NCI-H2196 (cell line): ENCODE results near the gene PCYT1B.
"Not testable (repeated sequence)": the region's sequence is repeated elsewhere in the genome, so short reads cannot be mapped to it uniquely, and the experiment has no call there.

Source experiments
- DNase-seq: peaks from one replicate; lab custom pipeline; 2025; ENCODE audit not compliant: unreplicated experiment; lab: John Stamatoyannopoulos, UW

The PCYT1B gene

DNA sequence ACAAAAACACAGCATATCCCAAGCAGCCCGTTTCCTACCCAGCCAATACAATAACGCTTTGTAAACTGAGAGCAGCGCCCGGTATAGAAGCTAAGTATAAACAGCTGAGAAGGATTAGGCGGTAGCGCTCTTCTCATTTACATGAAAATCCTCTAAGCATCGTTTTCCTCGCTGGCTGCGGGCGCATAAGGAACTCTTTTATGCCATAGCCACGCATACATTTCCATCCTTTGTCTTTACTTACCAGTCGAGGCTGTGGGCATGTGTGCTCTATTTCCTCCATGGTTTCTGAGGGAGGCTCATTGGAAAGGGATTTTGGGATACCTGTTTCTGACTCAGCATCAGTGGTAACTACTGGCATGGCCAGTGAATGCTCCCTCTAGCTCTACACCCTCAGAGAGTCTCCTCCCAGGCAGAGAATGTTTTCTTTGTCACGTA lies 383 bp downstream of the PCYT1B start:
- no peak for DNase-seq

DNA sequence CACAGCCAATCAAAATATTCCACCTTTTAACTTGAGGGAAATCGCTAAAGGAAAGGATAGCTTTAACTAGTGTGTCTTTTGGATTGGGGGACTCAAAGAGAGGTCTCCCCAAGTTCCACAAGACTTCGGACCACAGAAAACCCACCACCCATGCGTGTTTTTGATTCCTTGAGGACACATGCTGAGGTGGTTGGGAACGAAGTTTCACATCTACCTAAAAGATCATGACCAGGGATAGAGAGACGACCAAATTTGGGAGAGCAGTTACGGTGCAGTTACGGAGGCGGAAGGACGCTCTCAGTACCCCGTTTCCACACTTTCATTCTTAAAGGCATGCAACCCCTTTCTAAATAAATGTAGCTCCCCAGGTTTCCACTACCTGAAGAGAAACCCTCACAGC lies 1.1 kb downstream of the PCYT1B start:
- no peak for DNase-seq

DNA sequence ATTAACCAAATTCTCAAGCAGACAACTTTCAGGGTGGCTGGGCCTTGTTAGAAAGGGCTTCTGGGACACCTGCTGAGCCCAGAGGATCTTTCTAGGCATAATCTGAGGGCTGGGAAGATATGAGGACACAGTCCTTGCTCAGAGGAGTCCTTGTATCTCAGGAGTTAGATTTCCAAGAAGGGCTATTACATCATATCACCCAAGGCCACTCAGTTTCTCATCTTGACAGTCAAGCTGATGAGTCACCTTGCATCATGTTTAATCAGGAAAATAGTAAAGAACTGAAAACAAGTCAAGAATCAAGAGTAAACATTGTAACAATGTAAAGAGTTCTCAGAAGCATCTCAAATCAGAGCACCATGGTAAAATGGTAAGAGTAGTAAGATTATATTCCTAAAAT lies 4.0 kb downstream of the PCYT1B start:
- no peak for DNase-seq

DNA sequence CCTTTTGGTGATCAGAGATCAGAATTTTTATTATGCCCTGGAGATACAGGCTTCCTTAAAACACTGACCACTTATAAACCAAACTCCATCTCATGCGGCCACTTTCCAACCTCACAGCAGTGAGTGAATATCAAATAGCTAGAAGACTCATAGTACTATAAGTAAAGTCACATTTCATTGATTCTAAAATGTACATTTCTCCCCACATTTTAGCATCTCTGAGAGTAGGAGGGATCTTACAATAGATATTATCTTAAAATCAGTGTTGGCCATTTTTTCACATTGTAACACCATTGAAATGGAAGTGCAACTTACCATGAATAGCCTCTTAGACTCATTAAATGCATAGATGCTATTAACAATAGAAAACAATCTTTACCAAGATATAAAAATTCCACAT lies 17.4 kb downstream of the PCYT1B start:
- no peak for DNase-seq

- peak; percentile 16 for DNase-seq
Measured at GRCh38 chrX:24619647-24620046, 27.5 kb downstream of the PCYT1B start.

- no peak for DNase-seq
Measured at GRCh38 chrX:24610516-24610915, 36.6 kb downstream of the PCYT1B start.

DNA sequence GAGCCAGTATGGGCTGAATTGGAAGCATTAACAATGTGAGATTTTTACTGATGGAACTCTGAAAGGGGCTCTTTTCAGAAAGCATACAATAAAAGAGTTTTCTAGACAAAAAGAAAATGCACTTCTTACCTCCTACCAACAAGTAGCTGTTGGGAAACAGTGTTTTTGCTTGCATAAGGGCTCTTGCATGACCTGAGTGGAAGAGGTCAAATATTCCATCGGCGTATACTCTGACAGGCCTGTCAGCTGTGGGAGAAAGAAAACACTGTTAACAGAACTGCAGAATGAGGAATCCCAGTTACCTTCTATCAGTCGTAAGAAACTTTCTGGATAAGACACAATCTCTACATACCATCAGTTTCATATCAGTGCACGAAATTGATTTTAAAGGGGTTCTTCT lies 39.5 kb downstream of the PCYT1B start:
- DNase-seq: no peak

GRCh38 chrX:24605941-24606340 lies 41.2 kb downstream of the PCYT1B start:
- not testable (repeated sequence) for DNase-seq

GRCh38 chrX:24603191-24603590 lies 44.0 kb downstream of the PCYT1B start:
- no peak for DNase-seq

GRCh38 chrX:24601858-24602257 lies 45.3 kb downstream of the PCYT1B start:
- DNase-seq: no peak

GRCh38 chrX:24594501-24594900 lies 52.6 kb downstream of the PCYT1B start:
- no peak for DNase-seq

GRCh38 chrX:24590111-24590510 lies 57.0 kb downstream of the PCYT1B start:
- DNase-seq: no peak

- no peak for DNase-seq
Measured at GRCh38 chrX:24577091-24577490, 70.1 kb downstream of the PCYT1B start.

GRCh38 chrX:24575496-24575895 lies 71.7 kb downstream of the PCYT1B start:
- DNase-seq: no peak

DNA sequence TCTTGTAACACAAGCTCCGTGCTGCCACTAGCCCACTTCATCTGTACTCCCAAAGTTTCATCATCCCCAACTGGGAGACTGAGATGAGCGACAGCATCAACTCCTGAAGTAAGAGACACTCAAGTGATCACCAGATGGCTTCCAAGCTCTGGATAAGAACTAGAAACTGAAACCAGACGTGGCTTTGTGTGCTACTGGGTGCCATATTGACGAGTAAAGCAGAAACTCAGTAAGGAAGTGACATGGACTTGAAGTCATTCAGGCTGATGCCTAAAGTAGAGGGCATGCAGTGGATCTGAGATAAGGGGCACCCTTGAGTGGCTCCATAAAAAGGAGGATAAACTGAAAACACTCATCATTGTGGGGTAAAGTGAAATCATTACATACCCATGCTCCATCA lies 72.4 kb downstream of the PCYT1B start:
- no peak for DNase-seq

DNA sequence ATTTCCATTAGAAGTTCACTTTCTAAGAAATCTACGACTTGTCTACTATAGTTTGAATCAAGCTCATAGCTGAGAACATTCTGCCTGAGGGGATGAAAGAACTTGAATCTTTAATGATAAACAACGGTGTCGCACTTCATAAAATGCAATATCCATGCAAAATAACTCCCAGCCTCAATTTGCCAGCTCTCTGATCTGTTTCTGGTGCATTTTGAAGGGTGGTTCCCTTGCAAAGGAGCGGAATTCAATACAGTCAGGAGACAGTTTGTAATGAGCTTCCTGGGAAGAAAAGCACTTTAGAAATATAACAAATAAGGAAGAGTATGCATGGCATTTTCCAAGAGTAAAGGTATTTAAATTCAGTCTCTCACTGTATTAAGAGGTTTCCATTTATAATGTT lies 80.0 kb downstream of the PCYT1B start:
- no peak for DNase-seq

- DNase-seq: no peak
Measured at GRCh38 chrX:24566240-24566639, 80.9 kb downstream of the PCYT1B start.

GRCh38 chrX:24563291-24564010 lies 83.7 kb downstream of the PCYT1B start:
- DNase-seq: no peak

DNA sequence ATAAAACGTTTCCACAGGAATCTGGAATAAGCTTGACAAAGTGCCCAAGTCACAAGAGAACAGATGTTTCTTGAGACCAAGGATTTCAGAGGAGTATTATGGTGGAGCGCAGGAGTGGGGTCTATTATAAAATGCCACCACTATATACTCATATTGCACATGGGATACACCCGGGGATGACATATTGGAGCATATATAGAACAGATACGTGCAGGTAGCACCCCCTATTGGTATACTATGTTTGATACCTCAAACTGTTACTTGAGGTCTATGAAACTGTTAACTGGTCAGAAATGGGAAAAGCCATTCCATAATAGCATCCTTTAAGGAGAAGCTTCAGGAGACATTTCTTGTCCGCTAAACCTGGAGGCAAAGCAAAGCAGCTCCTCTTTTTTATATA lies 86.0 kb downstream of the PCYT1B start:
- no peak for DNase-seq

- no peak for DNase-seq
Measured at GRCh38 chrX:24553011-24553410, 94.1 kb downstream of the PCYT1B start.

- no peak for DNase-seq
Measured at GRCh38 chrX:24550166-24550565, 97.0 kb downstream of the PCYT1B start.

DNA sequence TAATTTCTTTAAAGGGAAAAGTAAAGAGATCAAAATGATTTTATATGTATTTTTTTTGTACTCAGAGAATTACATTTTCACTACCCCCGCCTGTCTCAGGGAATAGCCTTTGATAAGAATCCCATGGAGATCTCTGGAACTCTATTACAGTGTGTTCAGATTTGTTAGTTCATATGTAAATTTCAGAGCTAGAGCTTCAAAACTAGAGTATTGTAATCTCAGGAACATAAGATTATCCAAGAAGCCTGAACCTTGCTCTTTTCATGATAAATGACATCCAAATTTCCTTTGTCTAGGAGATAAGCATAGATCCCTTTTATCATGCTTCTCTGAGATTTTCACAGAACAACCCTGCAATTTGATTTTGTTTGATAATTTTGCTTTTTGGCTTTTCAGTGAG lies 99.2 kb downstream of the PCYT1B start:
- DNase-seq: no peak

DNA sequence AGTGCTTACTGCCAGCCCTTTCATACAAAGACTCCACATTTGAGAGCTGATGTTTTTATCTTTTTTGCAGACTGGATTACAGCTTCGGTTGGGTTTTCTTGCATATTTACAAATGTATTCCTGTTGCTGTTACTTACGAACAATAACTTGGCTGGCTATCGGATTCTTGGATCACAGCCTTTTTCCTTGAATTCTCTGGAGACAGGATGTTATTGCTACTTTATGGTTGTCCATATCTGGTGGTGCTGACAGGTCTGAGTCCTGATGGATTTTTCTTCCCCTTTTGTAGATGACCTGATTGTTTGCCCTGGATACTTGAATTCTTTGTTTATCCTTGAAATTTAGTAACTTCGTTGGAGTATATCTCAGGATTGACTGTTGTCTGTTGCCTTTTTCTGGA lies 104.4 kb downstream of the PCYT1B start:
- no peak for DNase-seq
